Measurements from ENCODE around the gene CFAP107. TPM values are rescaled to one million over a fixed set of nuclear protein-coding genes. Genes with fewer than 3 reads are reported as not detected.
A peak's percentile ranks its signal among the peaks of the same experiment; 100 is the strongest.
"Not testable (repeated sequence)": the region's sequence is repeated elsewhere in the genome, so short reads cannot be mapped to it uniquely, and the experiment has no call there.

CFAP107 gene
- total RNA-seq, 1 donor from 2014 or later = 2.8 TPM

GRCh38 chr1:12775443-12775842 lies 29.4 kb downstream of the CFAP107 start:
- Mint-ChIP-seq H3K4me1 (ENCODE audit: low read depth) (no peaks in the 10 kb centered on the region), H3K27ac (no peak overlapping the region), H3K27me3 (peaks cover 38% of the 10 kb centered on the region), H3K36me3 (ENCODE audit: insufficient read depth) (no peaks in the 10 kb centered on the region), H3K4me3 (ENCODE audit: low read depth) (no peak overlapping the region), H3K9me3 (ENCODE audit: low read depth) (no peaks in the 10 kb centered on the region)
- no peak for DNase-seq (ENCODE audit: low spot score, unreplicated experiment)
- TF ChIP-seq CTCF (IDR thresholded peaks at IDR 0.05; ENCODE audit: unreplicated experiment) = no peak

DNA sequence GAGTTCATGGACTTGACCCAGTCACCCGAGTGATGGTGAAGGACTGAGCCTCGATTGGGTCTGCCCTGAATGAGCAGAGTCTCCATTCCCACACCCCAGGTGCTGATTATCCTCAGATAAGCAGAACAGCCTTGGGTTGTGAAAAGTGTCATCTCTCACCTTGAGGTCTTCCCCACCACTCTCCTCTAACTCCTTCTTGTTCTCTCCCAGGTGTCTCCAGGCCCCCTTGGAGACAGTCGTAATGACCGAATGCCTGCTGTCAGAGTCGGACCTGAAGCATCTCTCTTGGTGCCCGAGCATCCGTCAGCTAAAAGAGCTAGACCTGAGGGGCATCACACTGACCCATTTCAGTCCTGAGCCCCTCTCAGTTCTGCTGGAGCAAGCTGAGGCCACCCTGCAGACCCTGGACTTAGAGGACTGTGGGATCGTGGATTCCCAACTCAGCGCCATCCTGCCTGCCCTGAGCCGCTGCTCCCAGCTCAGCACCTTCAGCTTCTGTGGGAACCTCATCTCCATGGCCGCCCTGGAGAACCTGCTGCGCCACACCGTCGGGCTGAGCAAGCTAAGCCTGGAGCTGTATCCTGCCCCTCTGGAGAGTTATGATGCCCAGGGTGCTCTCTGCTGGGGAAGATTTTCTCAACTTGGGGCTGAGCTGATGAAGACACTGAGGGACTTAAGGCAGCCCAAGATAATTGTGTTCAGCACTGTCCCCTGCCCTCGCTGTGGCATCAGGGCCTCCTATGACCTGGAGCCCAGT lies 31.0 kb downstream of the CFAP107 start:
- peaks cover 30% of the 10 kb centered on the region for H3K27me3 Mint-ChIP-seq
- H3K27ac Mint-ChIP-seq = no peak overlapping the region
- no peaks in the 10 kb centered on the region for H3K9me3 Mint-ChIP-seq (ENCODE audit: low read depth)
- no peak overlapping the region for H3K4me3 Mint-ChIP-seq (ENCODE audit: low read depth)
- no peak for DNase-seq (ENCODE audit: low spot score, unreplicated experiment)
- H3K4me1 Mint-ChIP-seq (ENCODE audit: low read depth) = no peaks in the 10 kb centered on the region
- TF ChIP-seq CTCF (IDR thresholded peaks at IDR 0.05; ENCODE audit: unreplicated experiment) = no peak
- no peaks in the 10 kb centered on the region for H3K36me3 Mint-ChIP-seq (ENCODE audit: insufficient read depth)

GRCh38 chr1:12778061-12778460 lies 32.1 kb downstream of the CFAP107 start:
- no peak for DNase-seq (ENCODE audit: low spot score, unreplicated experiment)
- H3K4me1 Mint-ChIP-seq (ENCODE audit: low read depth) = no peaks in the 10 kb centered on the region
- no peak overlapping the region for H3K27ac Mint-ChIP-seq
- no peak for TF ChIP-seq CTCF (IDR thresholded peaks at IDR 0.05; ENCODE audit: unreplicated experiment)
- H3K36me3 Mint-ChIP-seq (ENCODE audit: insufficient read depth) = no peaks in the 10 kb centered on the region
- H3K27me3 Mint-ChIP-seq = peaks cover 27% of the 10 kb centered on the region
- no peaks in the 10 kb centered on the region for H3K9me3 Mint-ChIP-seq (ENCODE audit: low read depth)
- no peak overlapping the region for H3K4me3 Mint-ChIP-seq (ENCODE audit: low read depth)

DNA sequence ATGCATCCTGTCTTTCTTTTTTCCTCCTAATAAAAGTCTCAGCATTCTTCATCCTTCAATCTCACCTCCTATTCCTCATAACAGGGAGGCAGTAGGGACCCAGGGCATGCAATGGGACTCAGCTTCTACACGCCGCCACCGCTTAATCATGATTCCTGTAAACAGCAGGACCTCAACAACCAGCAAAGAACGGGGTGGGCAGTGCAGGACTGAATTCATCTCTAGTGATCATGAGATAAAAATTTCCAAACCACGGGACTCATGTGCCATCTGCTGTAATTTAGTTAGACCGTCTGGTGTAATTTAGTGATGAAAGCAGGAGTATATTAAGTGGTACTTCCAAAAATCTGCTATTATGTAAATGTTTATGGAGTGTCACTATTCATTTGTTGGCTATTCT lies 32.9 kb downstream of the CFAP107 start:
- Mint-ChIP-seq H3K9me3 (ENCODE audit: low read depth) (no peaks in the 10 kb centered on the region), H3K4me1 (ENCODE audit: low read depth) (no peaks in the 10 kb centered on the region), H3K36me3 (ENCODE audit: insufficient read depth) (no peaks in the 10 kb centered on the region), H3K4me3 (ENCODE audit: low read depth) (no peak overlapping the region), H3K27me3 (peaks cover 25% of the 10 kb centered on the region), H3K27ac (no peak overlapping the region)
- no peak for TF ChIP-seq CTCF (IDR thresholded peaks at IDR 0.05; ENCODE audit: unreplicated experiment)
- DNase-seq (ENCODE audit: low spot score, unreplicated experiment) = no peak

- H3K9me3 Mint-ChIP-seq (ENCODE audit: low read depth); H3K27ac Mint-ChIP-seq; H3K4me3 Mint-ChIP-seq (ENCODE audit: low read depth); DNase-seq (ENCODE audit: low spot score, unreplicated experiment); H3K4me1 Mint-ChIP-seq (ENCODE audit: low read depth); H3K36me3 Mint-ChIP-seq (ENCODE audit: insufficient read depth): not testable (repeated sequence)
- H3K27me3 Mint-ChIP-seq = peaks cover 15% of the 10 kb centered on the region
- TF ChIP-seq CTCF (IDR thresholded peaks at IDR 0.05; ENCODE audit: unreplicated experiment) = peak; percentile 40
Measured at GRCh38 chr1:12781488-12781887, 35.5 kb downstream of the CFAP107 start.

- not testable (repeated sequence) for H3K27ac Mint-ChIP-seq; H3K9me3 Mint-ChIP-seq (ENCODE audit: low read depth); H3K4me3 Mint-ChIP-seq (ENCODE audit: low read depth); H3K36me3 Mint-ChIP-seq (ENCODE audit: insufficient read depth); H3K4me1 Mint-ChIP-seq (ENCODE audit: low read depth); DNase-seq (ENCODE audit: low spot score, unreplicated experiment); H3K27me3 Mint-ChIP-seq
Measured at GRCh38 chr1:12783783-12784182, 37.8 kb downstream of the CFAP107 start.

GRCh38 chr1:12784729-12785128 lies 38.7 kb downstream of the CFAP107 start:
- not testable (repeated sequence) for H3K36me3 Mint-ChIP-seq (ENCODE audit: insufficient read depth); H3K9me3 Mint-ChIP-seq (ENCODE audit: low read depth); H3K4me1 Mint-ChIP-seq (ENCODE audit: low read depth); H3K27me3 Mint-ChIP-seq; H3K27ac Mint-ChIP-seq; H3K4me3 Mint-ChIP-seq (ENCODE audit: low read depth); DNase-seq (ENCODE audit: low spot score, unreplicated experiment)

DNA sequence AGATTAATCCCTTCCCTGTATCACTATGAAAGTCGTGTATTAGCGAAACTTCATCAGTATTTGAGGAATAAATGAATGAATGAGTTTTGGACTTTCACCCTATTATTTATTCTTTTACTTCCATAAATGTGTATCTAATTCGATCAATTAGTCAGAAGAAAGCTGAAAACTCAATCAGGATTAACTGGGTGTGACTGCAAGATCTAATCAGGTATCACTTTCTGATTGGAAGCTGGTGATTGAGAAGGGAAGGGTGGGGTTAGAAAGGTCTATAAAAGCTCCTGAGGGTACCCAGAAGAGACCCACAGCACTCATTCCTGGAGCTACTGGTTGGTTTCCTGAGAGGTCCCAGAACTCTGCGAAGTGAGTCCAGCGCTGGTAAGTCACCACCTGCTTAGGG lies 45.1 kb downstream of the CFAP107 start, which contains the start of gene PRAMEF1:
PRAMEF1 (plus strand) TSS at position 301 of the 400 bp plus-strand sequence. CDS start 1,831 bp downstream, outside the sequence.
- DNase-seq (ENCODE audit: low spot score, unreplicated experiment); H3K27me3 Mint-ChIP-seq; H3K27ac Mint-ChIP-seq; H3K4me3 Mint-ChIP-seq (ENCODE audit: low read depth); H3K9me3 Mint-ChIP-seq (ENCODE audit: low read depth); H3K4me1 Mint-ChIP-seq (ENCODE audit: low read depth); H3K36me3 Mint-ChIP-seq (ENCODE audit: insufficient read depth): not testable (repeated sequence)

All from progenitor cell of endocrine pancreas (in vitro differentiated cells).